ENCODE data around the gene C1orf116. TPM values are rescaled to one million over a fixed set of nuclear protein-coding genes. Genes with fewer than 3 reads are reported as not detected.
A peak's percentile ranks its signal among the peaks of the same experiment; 100 is the strongest.

The C1orf116 gene
- total RNA-seq, 1 experiment from 2014 or later, result 36.7 TPM

DNA sequence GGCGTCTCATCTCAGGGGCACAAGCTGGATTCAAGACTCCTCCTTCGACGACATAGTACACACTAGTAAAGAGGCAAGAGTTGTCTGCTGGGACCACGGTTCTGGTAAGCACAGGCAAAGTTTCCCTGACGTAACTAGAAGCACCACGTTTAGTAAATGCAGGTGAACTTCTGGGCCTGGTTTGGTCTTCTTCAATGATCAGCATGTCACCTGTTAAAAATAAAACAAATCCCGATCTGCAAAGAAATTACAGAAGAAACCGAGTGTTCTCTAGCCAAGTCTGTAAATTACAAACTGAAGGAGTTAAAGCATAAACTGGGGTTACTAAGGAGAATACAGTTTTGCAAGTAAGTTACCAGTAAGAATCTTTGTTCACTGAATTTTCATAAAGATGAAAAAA lies 17.0 kb upstream of the C1orf116 start:
- peak overlapping the region; percentile 86 for H3K4me2 ChIP-seq
- TF ChIP-seq, protein P1, sequence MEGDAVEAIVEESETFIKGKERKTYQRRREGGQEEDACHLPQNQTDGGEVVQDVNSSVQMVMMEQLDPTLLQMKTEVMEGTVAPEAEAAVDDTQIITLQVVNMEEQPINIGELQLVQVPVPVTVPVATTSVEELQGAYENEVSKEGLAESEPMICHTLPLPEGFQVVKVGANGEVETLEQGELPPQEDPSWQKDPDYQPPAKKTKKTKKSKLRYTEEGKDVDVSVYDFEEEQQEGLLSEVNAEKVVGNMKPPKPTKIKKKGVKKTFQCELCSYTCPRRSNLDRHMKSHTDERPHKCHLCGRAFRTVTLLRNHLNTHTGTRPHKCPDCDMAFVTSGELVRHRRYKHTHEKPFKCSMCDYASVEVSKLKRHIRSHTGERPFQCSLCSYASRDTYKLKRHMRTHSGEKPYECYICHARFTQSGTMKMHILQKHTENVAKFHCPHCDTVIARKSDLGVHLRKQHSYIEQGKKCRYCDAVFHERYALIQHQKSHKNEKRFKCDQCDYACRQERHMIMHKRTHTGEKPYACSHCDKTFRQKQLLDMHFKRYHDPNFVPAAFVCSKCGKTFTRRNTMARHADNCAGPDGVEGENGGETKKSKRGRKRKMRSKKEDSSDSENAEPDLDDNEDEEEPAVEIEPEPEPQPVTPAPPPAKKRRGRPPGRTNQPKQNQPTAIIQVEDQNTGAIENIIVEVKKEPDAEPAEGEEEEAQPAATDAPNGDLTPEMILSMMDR (conservative IDR thresholded peaks at IDR 0.05), result no peak
- TF ChIP-seq EZH2 (IDR thresholded peaks at IDR 0.05; ENCODE audit: low read depth), result no peak
- H3K9me3 ChIP-seq (ENCODE audit: insufficient read depth, low read depth), result no peaks in the 10 kb centered on the region
- POLR2A ChIA-PET (ENCODE audit: unreplicated experiment), result interaction anchor here (0.5 to 3.1 kb wide), 6 partner anchors 17 to 425 kb away, joined by 3 to 15 read pairs (median 8); partner anchors contain the start of gene C1orf116
- H3K27ac ChIP-seq, result peak overlapping the region; percentile 92
- no peak overlapping the region for H2AFZ ChIP-seq
- peaks cover 35% of the 10 kb centered on the region for H3F3A ChIP-seq (ENCODE audit: insufficient read depth, low read depth)
- no peaks in the 10 kb centered on the region for H3K9me2 ChIP-seq (ENCODE audit: insufficient read depth)
- peaks cover 58% of the 10 kb centered on the region for H3K4me1 ChIP-seq (replicated peaks; ENCODE audit: insufficient read depth)
- H3K36me3 ChIP-seq (ENCODE audit: low read depth), result peaks cover 47% of the 10 kb centered on the region
- no TSS peak for BruUV-seq (replicated peaks)
- H3K4me3 ChIP-seq, result peak overlapping the region; percentile 93
- H3K27me3 ChIP-seq (ENCODE audit: insufficient read depth, low read depth), result no peaks in the 10 kb centered on the region
- DNase-seq, result no peak
- intact Hi-C loops (cut with micrococcal nuclease; ENCODE audit: unreplicated experiment), result no loop called here
- CTCF ChIA-PET, result interaction anchor here (0.9 to 1.2 kb wide), 3 partner anchors 17 to 28 kb away, joined by 4 to 6 read pairs (median 5); partner anchors contain the start of gene C1orf116
- H4K20me1 ChIP-seq (ENCODE audit: insufficient read depth), result 0 out of 2 replicates have a peak, but pooled peaks cover 9% of the 10 kb centered on the region
- H3K79me2 ChIP-seq (ENCODE audit: low read depth), result peaks cover 72% of the 10 kb centered on the region

DNA sequence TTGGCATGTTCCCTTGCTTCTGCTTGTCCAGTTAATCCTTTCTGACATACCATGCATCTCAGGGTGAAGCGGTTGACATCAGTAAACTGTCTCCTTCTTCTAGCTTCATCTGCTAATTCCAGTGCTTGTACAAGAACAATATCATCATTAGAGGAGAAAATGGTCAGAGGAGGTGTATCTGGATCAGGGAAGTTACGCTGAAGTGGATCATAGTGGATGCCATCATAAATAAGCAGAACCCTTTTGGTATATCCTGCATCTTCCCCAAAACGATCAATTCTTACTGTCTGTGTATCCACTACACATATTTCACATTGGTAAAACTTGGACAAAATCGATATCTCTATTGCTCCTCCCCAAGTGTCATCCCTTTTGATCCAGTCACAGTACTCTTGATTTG lies 16.5 kb upstream of the C1orf116 start:
- Histone ChIP-seq H3K79me2 (ENCODE audit: low read depth) (peaks cover 76% of the 10 kb centered on the region), H3K27me3 (ENCODE audit: insufficient read depth, low read depth) (no peaks in the 10 kb centered on the region), H3K9me3 (ENCODE audit: insufficient read depth, low read depth) (no peaks in the 10 kb centered on the region), H3K4me1 (replicated peaks; ENCODE audit: insufficient read depth) (peaks cover 58% of the 10 kb centered on the region), H3K27ac (no peak overlapping the region), H3K36me3 (ENCODE audit: low read depth) (peaks cover 49% of the 10 kb centered on the region), H3F3A (ENCODE audit: insufficient read depth, low read depth) (peaks cover 31% of the 10 kb centered on the region), H3K9me2 (ENCODE audit: insufficient read depth) (no peaks in the 10 kb centered on the region), H2AFZ (no peak overlapping the region), H4K20me1 (ENCODE audit: insufficient read depth) (0 out of 2 replicates have a peak, but pooled peaks cover 9% of the 10 kb centered on the region), H3K4me2 (peak overlapping the region; percentile 86), H3K4me3 (peak overlapping the region; percentile 93)
- TF ChIP-seq, protein P1 (conservative IDR thresholded peaks at IDR 0.05), result no peak
- no peak for TF ChIP-seq EZH2 (IDR thresholded peaks at IDR 0.05; ENCODE audit: low read depth)
- ChIA-PET CTCF (interaction anchor here (0.8 kb wide), 1 partner anchor 16 kb away, joined by 3 read pairs; the partner anchor contains the start of gene C1orf116), POLR2A (ENCODE audit: unreplicated experiment) (interaction anchor here (0.6 to 3.1 kb wide), 3 partner anchors 17 to 379 kb away, joined by 6 to 14 read pairs (median 7); partner anchors contain the start of gene C1orf116)
- intact Hi-C loops (cut with micrococcal nuclease; ENCODE audit: unreplicated experiment), result no loop called here
- BruUV-seq (replicated peaks), result no TSS peak
- no peak for DNase-seq

DNA sequence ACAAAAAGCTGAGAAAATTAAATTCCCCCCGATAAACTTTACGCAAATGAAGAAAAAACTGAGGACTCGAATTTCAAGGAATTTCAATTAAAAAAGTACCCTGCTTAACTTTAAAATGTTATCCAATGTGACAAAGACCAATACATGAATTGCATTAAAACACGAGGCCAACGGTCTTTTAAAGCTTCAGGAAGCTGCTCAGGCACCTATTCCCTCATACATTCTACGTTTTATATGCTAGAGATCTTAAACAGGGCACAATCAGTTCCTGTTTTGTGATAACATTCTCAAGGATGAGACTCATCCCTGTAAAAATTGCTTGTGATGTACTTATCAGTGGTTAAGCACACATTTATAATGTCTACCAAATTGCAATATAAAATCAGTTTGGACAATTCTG lies 15.5 kb upstream of the C1orf116 start:
- BruUV-seq (replicated peaks), result no TSS peak
- no peaks in the 10 kb centered on the region for H3K9me3 ChIP-seq (ENCODE audit: insufficient read depth, low read depth)
- H3K79me2 ChIP-seq (ENCODE audit: low read depth), result peaks cover 77% of the 10 kb centered on the region
- peak overlapping the region; percentile 86 for H3K4me2 ChIP-seq
- H4K20me1 ChIP-seq (ENCODE audit: insufficient read depth), result 0 out of 2 replicates have a peak, but pooled peaks cover 9% of the 10 kb centered on the region
- intact Hi-C loops (cut with micrococcal nuclease; ENCODE audit: unreplicated experiment), result no loop called here
- peaks cover 58% of the 10 kb centered on the region for H3K4me1 ChIP-seq (replicated peaks; ENCODE audit: insufficient read depth)
- H3K27me3 ChIP-seq (ENCODE audit: insufficient read depth, low read depth), result no peaks in the 10 kb centered on the region
- CTCF ChIA-PET, result no interaction called here
- H2AFZ ChIP-seq, result no peak overlapping the region
- peaks cover 58% of the 10 kb centered on the region for H3K36me3 ChIP-seq (ENCODE audit: low read depth)
- POLR2A ChIA-PET (ENCODE audit: unreplicated experiment), result interaction anchor here (1.3 kb wide), 1 partner anchor 15 kb away, joined by 3 read pairs; the partner anchor contains the start of gene C1orf116
- no peaks in the 10 kb centered on the region for H3K9me2 ChIP-seq (ENCODE audit: insufficient read depth)
- no peak for DNase-seq
- H3K27ac ChIP-seq, result no peak overlapping the region
- no peak for TF ChIP-seq EZH2 (IDR thresholded peaks at IDR 0.05; ENCODE audit: low read depth)
- TF ChIP-seq, protein P1 (conservative IDR thresholded peaks at IDR 0.05), result no peak
- peaks cover 23% of the 10 kb centered on the region for H3F3A ChIP-seq (ENCODE audit: insufficient read depth, low read depth)
- peak overlapping the region; percentile 30; the same call in 1 of the 2 replicates for H3K4me3 ChIP-seq
